Activated B cell treated with CpG ODN at 0.5 μM for 24 hours (primary cell): Measurements from ENCODE around the gene ASB7. TPM values are rescaled to one million over a fixed set of nuclear protein-coding genes. Genes with fewer than 3 reads are reported as not detected.

ENCODE experiments used
- ATAC-seq: fragments of 200-7000 bp; cut with Tn5 transposase; one replicate; pipeline ENCODE4 v1.10.0; 2021; ENCODE audit warnings: low read depth, mild to moderate bottlenecking, moderate library complexity
- CTCF ChIA-PET: fragments of 350-600 bp; sonication (Branson Sonifier 250); formaldehyde crosslinking; loops from one replicate; lab custom pipeline; 2021; ENCODE audit warnings: antibody characterized with exemption; lab: Charles Lee
- POLR2A ChIA-PET: fragments of 350-600 bp; sonication (Branson Sonifier 250); formaldehyde crosslinking; loops from one replicate; lab custom pipeline; 2021; ENCODE audit warnings: antibody characterized with exemption; lab: Charles Lee
- DNase-seq: peaks from one replicate; pipeline ENCODE4 v3.0.0; 2022
- H3K27ac Mint-ChIP-seq: one replicate; pipeline ENCODE4 v1.8.0; 2020; ENCODE audit warnings: mixed read lengths
- H3K27me3 Mint-ChIP-seq: one replicate; pipeline ENCODE4 v1.8.0; 2021; ENCODE audit warnings: mixed read lengths
- H3K36me3 Mint-ChIP-seq: one replicate; pipeline ENCODE4 v1.8.0; 2021; ENCODE audit warnings: low read depth, mixed read lengths
- H3K4me1 Mint-ChIP-seq: one replicate; pipeline ENCODE4 v1.8.0; 2021; ENCODE audit warnings: mixed read lengths
- H3K4me3 Mint-ChIP-seq: one replicate; pipeline ENCODE4 v1.8.0; 2020; ENCODE audit warnings: mild to moderate bottlenecking, mixed read lengths
- H3K9me3 Mint-ChIP-seq: one replicate; pipeline ENCODE4 v1.8.0; 2020; ENCODE audit warnings: mixed read lengths
- intact Hi-C: fragments of 100-400 bp; cut with micrococcal nuclease; formaldehyde crosslinking; loops from one replicate; pipeline ENCODE4 v1.15.1; 2024
- total RNA-seq: library from RNA; stranded (reverse); gene quantifications from 2 replicates; pipeline ENCODE4 v1.2.3, GENCODE V29; 2022
- TF ChIP-seq, protein P1 (sequence below): fragments of 200-600 bp; IDR thresholded peaks from one replicate; pipeline ENCODE4 v1.8.0; 2022; ENCODE audit warnings: antibody characterized with exemption, mild to moderate bottlenecking

Gene ASB7
- total RNA-seq, 1 donor from 2014 or later = 21.3 TPM

DNA sequence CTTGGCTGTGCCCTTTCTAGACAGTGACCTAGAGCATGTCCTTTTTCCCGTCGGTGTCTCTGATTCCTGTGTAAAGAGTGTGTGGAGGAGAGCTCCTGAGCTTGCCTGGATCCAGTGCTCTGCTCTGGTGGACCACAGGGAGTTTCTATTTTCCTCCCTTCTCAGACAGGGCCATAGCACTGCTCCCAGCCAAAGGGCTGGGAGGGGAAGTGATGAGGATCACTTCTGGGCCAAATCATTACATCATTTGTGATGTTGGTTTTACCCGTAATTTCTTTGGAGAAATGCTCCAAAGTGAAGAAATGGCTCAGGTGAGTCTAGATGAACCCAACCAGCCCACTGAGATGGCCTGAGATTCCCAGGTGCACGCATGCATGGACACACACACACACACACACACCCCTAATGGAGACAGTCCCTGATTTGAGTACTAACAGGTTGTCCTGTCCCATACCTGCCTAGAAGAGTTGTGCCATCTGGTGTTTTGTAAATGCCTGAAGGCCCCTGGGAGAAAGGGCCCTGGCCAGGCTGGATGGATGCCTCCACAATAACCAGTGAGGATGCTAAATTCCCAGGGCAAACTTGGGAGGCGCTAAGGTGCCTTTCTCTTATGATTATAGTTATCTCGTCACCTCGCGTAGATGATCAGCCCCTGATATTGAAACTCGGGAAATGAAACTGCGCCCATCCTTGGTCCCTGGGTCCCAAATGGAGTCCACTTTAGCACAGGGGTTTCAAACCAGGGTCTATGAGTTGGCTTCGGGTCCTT, 86.9 kb downstream of the ASB7 start:
- H3K4me3 Mint-ChIP-seq = no peak overlapping the region
- no peaks in the 10 kb centered on the region for H3K4me1 Mint-ChIP-seq
- ChIA-PET POLR2A (no interaction called here), CTCF (no interaction called here)
- no peaks in the 10 kb centered on the region for H3K27me3 Mint-ChIP-seq
- no peak overlapping the region for H3K27ac Mint-ChIP-seq
- DNase-seq (no peak), ATAC-seq (no peak)
- TF ChIP-seq, protein P1, sequence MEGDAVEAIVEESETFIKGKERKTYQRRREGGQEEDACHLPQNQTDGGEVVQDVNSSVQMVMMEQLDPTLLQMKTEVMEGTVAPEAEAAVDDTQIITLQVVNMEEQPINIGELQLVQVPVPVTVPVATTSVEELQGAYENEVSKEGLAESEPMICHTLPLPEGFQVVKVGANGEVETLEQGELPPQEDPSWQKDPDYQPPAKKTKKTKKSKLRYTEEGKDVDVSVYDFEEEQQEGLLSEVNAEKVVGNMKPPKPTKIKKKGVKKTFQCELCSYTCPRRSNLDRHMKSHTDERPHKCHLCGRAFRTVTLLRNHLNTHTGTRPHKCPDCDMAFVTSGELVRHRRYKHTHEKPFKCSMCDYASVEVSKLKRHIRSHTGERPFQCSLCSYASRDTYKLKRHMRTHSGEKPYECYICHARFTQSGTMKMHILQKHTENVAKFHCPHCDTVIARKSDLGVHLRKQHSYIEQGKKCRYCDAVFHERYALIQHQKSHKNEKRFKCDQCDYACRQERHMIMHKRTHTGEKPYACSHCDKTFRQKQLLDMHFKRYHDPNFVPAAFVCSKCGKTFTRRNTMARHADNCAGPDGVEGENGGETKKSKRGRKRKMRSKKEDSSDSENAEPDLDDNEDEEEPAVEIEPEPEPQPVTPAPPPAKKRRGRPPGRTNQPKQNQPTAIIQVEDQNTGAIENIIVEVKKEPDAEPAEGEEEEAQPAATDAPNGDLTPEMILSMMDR = no peak
- intact Hi-C loops = no loop called here
- H3K9me3 Mint-ChIP-seq = no peaks in the 10 kb centered on the region
- no peaks in the 10 kb centered on the region for H3K36me3 Mint-ChIP-seq

DNA sequence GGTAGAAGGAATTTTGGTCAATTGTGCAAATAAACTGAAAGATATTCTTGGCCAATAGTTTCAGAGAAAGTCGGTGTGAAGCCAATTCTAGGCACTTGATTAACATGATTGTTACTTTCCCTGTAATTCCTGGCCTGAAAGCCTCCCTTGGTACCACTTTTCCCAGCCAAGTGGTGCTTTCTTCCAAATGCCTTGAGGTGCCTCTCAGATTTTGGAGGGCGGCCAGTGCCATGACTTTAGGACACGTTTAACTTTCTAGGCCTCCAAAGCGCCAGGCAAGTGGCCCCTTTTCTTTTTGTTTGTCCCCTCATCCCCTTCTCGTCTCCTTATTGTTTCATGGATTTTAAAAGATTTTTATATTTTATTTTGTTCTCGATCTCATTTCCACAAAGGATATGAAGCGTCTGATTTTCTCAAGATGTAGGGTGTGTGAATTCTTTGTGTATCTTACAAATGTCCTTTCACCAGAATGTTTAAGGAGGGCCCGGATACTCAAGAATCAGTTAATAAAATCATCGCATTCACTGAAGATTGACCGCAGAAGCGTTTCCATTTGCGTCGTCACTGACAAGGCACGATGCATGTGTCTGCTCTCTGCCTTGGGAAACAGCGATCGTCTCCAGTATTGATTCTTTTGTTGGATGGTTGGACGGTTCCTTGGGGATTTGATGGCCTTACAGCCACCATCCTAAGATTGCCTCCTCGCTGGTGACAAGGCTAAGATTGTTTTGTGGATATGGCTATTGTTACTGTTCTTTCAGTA, 87.8 kb downstream of the ASB7 start:
- Mint-ChIP-seq H3K4me1 (no peaks in the 10 kb centered on the region), H3K36me3 (no peaks in the 10 kb centered on the region), H3K9me3 (no peaks in the 10 kb centered on the region), H3K4me3 (no peak overlapping the region), H3K27me3 (no peaks in the 10 kb centered on the region), H3K27ac (no peak overlapping the region)
- TF ChIP-seq, protein P1 = no peak
- ATAC-seq = no peak
- intact Hi-C loops = no loop called here
- ChIA-PET POLR2A (no interaction called here), CTCF (no interaction called here)
- DNase-seq = no peak

DNA sequence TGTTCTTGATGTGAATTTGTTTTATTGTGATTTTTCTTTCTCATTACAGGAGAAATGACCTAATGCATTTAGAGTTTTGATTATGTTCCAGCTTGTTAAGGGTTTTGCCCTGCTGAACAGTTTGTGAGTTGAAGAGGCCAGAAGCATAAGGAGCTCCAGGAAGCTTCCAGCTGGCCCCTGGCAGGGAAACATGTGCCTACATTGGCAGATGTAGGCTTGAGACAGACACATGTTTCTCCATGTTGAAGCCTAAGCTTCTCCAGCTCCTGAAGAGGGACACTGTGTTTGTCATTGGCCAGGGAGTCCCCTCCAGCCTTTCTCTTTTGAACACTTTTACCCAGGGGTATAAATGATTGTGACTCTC, 88.4 kb downstream of the ASB7 start:
- DNase-seq (no peak), ATAC-seq (no peak)
- no peak overlapping the region for H3K27ac Mint-ChIP-seq
- H3K9me3 Mint-ChIP-seq = no peaks in the 10 kb centered on the region
- no peaks in the 10 kb centered on the region for H3K27me3 Mint-ChIP-seq
- ChIA-PET CTCF (no interaction called here), POLR2A (no interaction called here)
- H3K4me1 Mint-ChIP-seq = no peaks in the 10 kb centered on the region
- no peaks in the 10 kb centered on the region for H3K36me3 Mint-ChIP-seq
- TF ChIP-seq, protein P1 = no peak
- intact Hi-C loops = no loop called here
- no peak overlapping the region for H3K4me3 Mint-ChIP-seq

DNA sequence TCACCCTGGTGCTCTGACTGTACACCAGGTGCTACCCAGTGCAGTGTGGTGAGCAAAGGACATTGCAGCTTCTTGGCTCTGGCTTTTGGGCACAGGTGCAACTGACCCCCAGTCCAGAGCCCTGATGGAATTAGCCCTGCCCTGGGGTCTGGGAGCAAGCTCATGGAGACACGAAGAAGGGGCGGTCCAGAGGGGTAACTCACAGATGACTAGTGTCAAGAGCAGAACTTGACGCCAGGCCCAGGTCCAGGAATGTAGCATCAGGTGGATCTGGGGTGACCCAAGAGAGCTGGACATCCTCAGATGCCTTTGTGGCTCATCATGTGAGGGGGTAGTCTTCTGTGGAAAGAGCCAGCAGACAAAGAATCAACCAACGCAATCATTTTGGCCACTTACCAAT, 88.9 kb downstream of the ASB7 start:
- Mint-ChIP-seq H3K27me3 (no peaks in the 10 kb centered on the region), H3K4me3 (no peak overlapping the region), H3K27ac (no peak overlapping the region), H3K4me1 (no peaks in the 10 kb centered on the region), H3K9me3 (no peaks in the 10 kb centered on the region), H3K36me3 (no peaks in the 10 kb centered on the region)
- ATAC-seq (no peak), DNase-seq (no peak)
- ChIA-PET CTCF (no interaction called here), POLR2A (no interaction called here)
- TF ChIP-seq, protein P1 = no peak
- intact Hi-C loops = no loop called here

DNA sequence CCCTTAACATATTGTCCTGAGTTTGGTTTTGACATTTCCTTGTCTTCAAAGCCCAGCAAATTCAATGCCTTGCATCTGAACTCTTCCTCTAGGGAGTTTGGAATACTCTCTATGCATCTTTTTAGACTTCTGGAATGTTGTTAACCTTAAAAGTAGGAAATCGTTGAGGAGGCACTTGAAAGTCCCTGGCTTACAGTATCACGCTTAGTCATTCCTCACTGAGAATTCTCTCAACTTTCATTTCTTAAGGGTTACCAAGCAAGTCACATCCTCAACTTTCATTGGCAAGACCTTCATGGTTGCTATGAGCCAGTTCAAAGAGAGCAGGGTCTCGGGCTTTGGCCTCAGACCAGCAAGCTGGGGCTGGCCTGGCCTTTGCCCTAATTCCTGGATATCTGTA, 89.9 kb downstream of the ASB7 start:
- ChIA-PET POLR2A (no interaction called here), CTCF (no interaction called here)
- intact Hi-C loops = no loop called here

More for the DNA sequence above, 89.9 kb downstream of the ASB7 start:
- Mint-ChIP-seq H3K4me3 (no peak overlapping the region), H3K9me3 (peaks cover 4% of the 10 kb centered on the region), H3K27me3 (peaks cover 8% of the 10 kb centered on the region), H3K4me1 (no peaks in the 10 kb centered on the region), H3K36me3 (no peaks in the 10 kb centered on the region), H3K27ac (no peak overlapping the region)
- no peak for DNase-seq
- TF ChIP-seq, protein P1 = no peak
- no peak for ATAC-seq
